Endothelial cell of umbilical vein (primary cell): Measurements from ENCODE around the gene TRIP13. TPM values are rescaled to one million over a fixed set of nuclear protein-coding genes. Genes with fewer than 3 reads are reported as not detected.
"Not testable (repeated sequence)": the region's sequence is repeated elsewhere in the genome, so short reads cannot be mapped to it uniquely, and the experiment has no call there.

Source experiments
- BruUV-seq: library from RNA; stranded (reverse); fragments of 400-500 nt; replicated peaks from 2 replicates; lab custom pipeline; 2021; lab: Mats Ljungman, UMichigan
- CTCF ChIA-PET: fragments of 300-600, 350-600 bp; sonication (Branson Sonifier 250); formaldehyde crosslinking; loops from one replicate; lab custom pipeline; 2021; ENCODE audit warnings: antibody characterized with exemption, inconsistent platforms; lab: Charles Lee
- POLR2A ChIA-PET: fragments of 300-600, 350-600 bp; sonication (Branson Sonifier 250); formaldehyde crosslinking; loops from one replicate; lab custom pipeline; 2021; ENCODE audit warnings: antibody characterized with exemption, inconsistent platforms; lab: Charles Lee
- DNase-seq: peaks from one replicate; pipeline ENCODE4 v3.0.0-alpha.2; 2011; ENCODE audit warnings: low read depth, low spot score
- FAIRE-seq: peaks from 2 replicates; lab custom pipeline; 2011; peaks lifted over from hg19 to GRCh38; lab: Jason Lieb, UNC
- H2AFZ ChIP-seq: 2 replicates; pipeline ENCODE4 v1.6.0; 2012; ENCODE audit warnings: low read depth, low read length, control low read depth, inconsistent platforms
- H3K27ac ChIP-seq: 2 replicates; pipeline ENCODE4 v1.5.1; 2011; ENCODE audit warnings: low read depth, mild to moderate bottlenecking, control low read depth, low read length, moderate library complexity; ENCODE audit not compliant: insufficient read depth
- H3K27me3 ChIP-seq, 2 experiments: 2 replicates each; pipeline versions ENCODE4 v1.6.0 to v1.6.1; 2011; ENCODE audit warnings: low read length in 2 of 2, mixed read lengths in 1 of 2; ENCODE audit not compliant: control insufficient read depth in 2 of 2, insufficient read depth in 2 of 2
- H3K36me3 ChIP-seq, 2 experiments: 2 replicates in 1 of 2; 3 replicates in 1 of 2; pipeline ENCODE4 v1.5.1; 2011; ENCODE audit warnings: low read length in 2 of 2, mild to moderate bottlenecking in 1 of 2, moderate library complexity in 1 of 2; ENCODE audit not compliant: control insufficient read depth in 2 of 2, insufficient read depth in 2 of 2; ENCODE audit errors: extremely low read depth in 1 of 2
- H3K4me1 ChIP-seq: 3 replicates; pipeline ENCODE4 v1.5.1; 2011; ENCODE audit warnings: mild to moderate bottlenecking, low read length; ENCODE audit not compliant: control insufficient read depth, insufficient read depth; ENCODE audit errors: extremely low read depth
- H3K4me2 ChIP-seq: 2 replicates; pipeline ENCODE4 v1.6.1; 2011; ENCODE audit warnings: low read length, control low read depth, mixed read lengths; ENCODE audit not compliant: insufficient read depth
- H3K4me3 ChIP-seq, 3 experiments: fragments of 200-600 bp in 1 of 3; sonication (generic), shearing (Covaris generic) in 1 of 3; replicated peaks in 1 of 3; 2 replicates each; pipeline ENCODE4 v1.5.1; 2011 to 2016; ENCODE audit warnings: control low read depth in 3 of 3, low read length in 3 of 3, mild to moderate bottlenecking in 2 of 3, inconsistent platforms in 1 of 3, low read depth in 1 of 3, moderate library complexity in 1 of 3; ENCODE audit not compliant: insufficient read depth in 1 of 3
- H3K79me2 ChIP-seq: 2 replicates; pipeline ENCODE4 v1.6.0; 2012; ENCODE audit warnings: low read length, inconsistent platforms; ENCODE audit not compliant: control insufficient read depth, insufficient read depth
- H3K9ac ChIP-seq: replicated peaks from 2 replicates; pipeline ENCODE3; 2011; ENCODE audit warnings: low read length, control low read depth; ENCODE audit not compliant: insufficient read depth; ENCODE audit errors: extremely low read depth
- H3K9me1 ChIP-seq: replicated peaks from 3 replicates; pipeline ENCODE4 v1.6.0; 2011; ENCODE audit warnings: mild to moderate bottlenecking, low read length; ENCODE audit not compliant: control insufficient read depth, insufficient read depth; ENCODE audit errors: extremely low read depth
- H3K9me3 ChIP-seq: replicated peaks from 2 replicates; pipeline ENCODE4 v1.5.1; 2012; ENCODE audit warnings: low read length, inconsistent platforms; ENCODE audit not compliant: control insufficient read depth, insufficient read depth
- H4K20me1 ChIP-seq: replicated peaks from 2 replicates; pipeline ENCODE3; 2011; ENCODE audit warnings: mild to moderate bottlenecking, low read length; ENCODE audit not compliant: control insufficient read depth, insufficient read depth; ENCODE audit errors: extremely low read depth
- EZH2 ChIP-seq: IDR thresholded peaks from 2 replicates; pipeline ENCODE4 v1.6.1; 2012; ENCODE audit warnings: borderline replicate concordance, low read depth, mild to moderate bottlenecking, moderate library complexity, low read length, inconsistent platforms; ENCODE audit not compliant: severe bottlenecking
- FOS ChIP-seq: IDR thresholded peaks from 2 replicates; pipeline ENCODE4 v1.6.1; 2011; ENCODE audit warnings: mild to moderate bottlenecking, low read length, moderate library complexity, borderline replicate concordance; ENCODE audit not compliant: insufficient read depth
- GATA2 ChIP-seq: IDR thresholded peaks from 2 replicates; pipeline ENCODE4 v1.7.0; 2011; ENCODE audit warnings: low read depth, mild to moderate bottlenecking, moderate library complexity, mixed read lengths, low read length; ENCODE audit not compliant: insufficient read length, insufficient read depth
- JUN ChIP-seq: IDR thresholded peaks from 2 replicates; pipeline ENCODE4 v1.6.1; 2011; ENCODE audit warnings: borderline replicate concordance, low read depth; ENCODE audit not compliant: insufficient read length, insufficient read depth
- MYC ChIP-seq: IDR thresholded peaks from one replicate; pipeline ENCODE4 v1.6.1; 2011; ENCODE audit warnings: mild to moderate bottlenecking, low read depth, low read length
- POLR2A ChIP-seq: IDR thresholded peaks from 2 replicates; pipeline ENCODE4 v1.6.1; 2012; ENCODE audit warnings: low read depth, mild to moderate bottlenecking, control low read depth, low read length
- POLR2AphosphoS5 ChIP-seq: IDR thresholded peaks from 2 replicates; pipeline ENCODE4 v1.6.1; 2012; ENCODE audit warnings: low read depth, mild to moderate bottlenecking, control low read depth, low read length, moderate library complexity; ENCODE audit not compliant: insufficient read depth
- dilution Hi-C: fragments of 300-500 bp; cut with MboI; formaldehyde crosslinking; loops from one replicate; pipeline ENCODE4 v1.15.0; 2019; ENCODE audit warnings: low sequenced_read_pairs; ENCODE audit not compliant: extremely low pct_ligation_motif_present
- intact Hi-C: fragments of 100-400 bp; cut with micrococcal nuclease; formaldehyde crosslinking; loops from one replicate; pipeline ENCODE4 v1.10.0; 2022
- polyA plus RNA-seq, 4 experiments: library from polyadenylated mRNA; depleted of rRNA in 3 of 4; stranded (reverse) in 3 of 4; unstranded in 1 of 4; fragments of >200 nt; gene quantifications; 2 replicates each; pipeline versions ENCODE4 v1.2.1 to v1.2.3, GENCODE V29; 2011 to 2012; ENCODE audit warnings: missing spikeins in 1 of 4
- total RNA-seq: library from RNA; stranded (reverse); gene quantifications from 2 replicates; pipeline ENCODE4 v1.2.3, GENCODE V29; 2021
- TF ChIP-seq, protein P1 (sequence below): IDR thresholded peaks from 2 replicates; pipeline ENCODE4 v1.6.1; 2011; ENCODE audit not compliant: insufficient read depth, insufficient read length
- TF ChIP-seq, protein P2 (sequence below), 2 donors: IDR thresholded peaks; 1 replicate in 1 of 2; 2 replicates in 1 of 2; pipeline ENCODE4 v1.5.1; 2011; ENCODE audit warnings: low read length in 2 of 2, mild to moderate bottlenecking in 2 of 2, moderate library complexity in 2 of 2, control low read depth in 1 of 2, inconsistent platforms in 1 of 2, low read depth in 1 of 2; ENCODE audit not compliant: insufficient read depth in 1 of 2; ENCODE audit errors: extremely low read depth in 1 of 2

Gene TRIP13
- total and polyA plus RNA-seq, 2 donors (not counting 3 experiments of a cell fraction or from before 2014, with no cell fraction given), result 17.4 to 39.0 TPM

DNA sequence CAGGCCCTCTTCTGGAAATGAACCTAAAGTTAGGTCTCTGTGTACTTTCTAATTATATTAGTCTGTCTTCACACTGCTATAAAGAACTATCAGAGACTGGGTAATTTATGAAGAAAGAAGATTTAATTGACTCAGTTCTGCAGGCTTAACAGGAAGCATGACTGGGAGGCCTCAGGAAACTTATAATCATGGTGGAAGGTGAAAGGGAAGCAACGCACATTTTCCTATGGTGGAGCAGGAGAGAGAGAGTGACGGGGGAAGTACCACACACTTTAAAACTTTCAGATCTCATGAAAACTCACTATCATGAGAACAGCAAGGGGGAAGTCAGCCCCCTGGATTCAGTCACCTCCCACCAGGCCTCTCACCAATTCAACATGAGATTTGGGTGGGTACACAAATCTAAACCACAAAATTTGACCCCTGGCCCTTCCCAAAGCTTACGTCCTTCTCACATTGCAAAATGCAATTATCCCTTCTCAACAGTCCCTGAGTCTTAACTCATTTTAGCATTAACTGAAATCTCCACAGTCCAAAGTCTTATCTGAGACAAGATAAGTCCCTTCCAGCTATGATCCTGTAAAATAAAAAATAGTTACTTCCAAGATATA is 40.7 kb downstream of the TRIP13 start:
- intact Hi-C loops, result no loop called here
- H4K20me1 ChIP-seq, result no peaks in the 10 kb centered on the region
- ChIA-PET CTCF (interaction anchor here (1.4 to 2.5 kb wide), 4 partner anchors 10 to 241 kb away, joined by 4 to 23 read pairs (median 11); no protein-coding TSS in a partner anchor), POLR2A (no interaction called here)
- no peaks in the 10 kb centered on the region for H3K27me3 ChIP-seq
- H3K27ac ChIP-seq, result no peak overlapping the region
- H3K36me3 ChIP-seq, result no peaks in the 10 kb centered on the region
- BruUV-seq, result no TSS peak
- TF ChIP-seq FOS, result no peak
- no peak for TF ChIP-seq MYC
- no peak for TF ChIP-seq POLR2A
- TF ChIP-seq POLR2AphosphoS5, result no peak
- TF ChIP-seq, protein P1, sequence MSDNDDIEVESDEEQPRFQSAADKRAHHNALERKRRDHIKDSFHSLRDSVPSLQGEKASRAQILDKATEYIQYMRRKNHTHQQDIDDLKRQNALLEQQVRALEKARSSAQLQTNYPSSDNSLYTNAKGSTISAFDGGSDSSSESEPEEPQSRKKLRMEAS, result no peak
- no peak for TF ChIP-seq GATA2
- TF ChIP-seq EZH2, result no peak
- no peak for TF ChIP-seq JUN
- TF ChIP-seq, protein P2, sequence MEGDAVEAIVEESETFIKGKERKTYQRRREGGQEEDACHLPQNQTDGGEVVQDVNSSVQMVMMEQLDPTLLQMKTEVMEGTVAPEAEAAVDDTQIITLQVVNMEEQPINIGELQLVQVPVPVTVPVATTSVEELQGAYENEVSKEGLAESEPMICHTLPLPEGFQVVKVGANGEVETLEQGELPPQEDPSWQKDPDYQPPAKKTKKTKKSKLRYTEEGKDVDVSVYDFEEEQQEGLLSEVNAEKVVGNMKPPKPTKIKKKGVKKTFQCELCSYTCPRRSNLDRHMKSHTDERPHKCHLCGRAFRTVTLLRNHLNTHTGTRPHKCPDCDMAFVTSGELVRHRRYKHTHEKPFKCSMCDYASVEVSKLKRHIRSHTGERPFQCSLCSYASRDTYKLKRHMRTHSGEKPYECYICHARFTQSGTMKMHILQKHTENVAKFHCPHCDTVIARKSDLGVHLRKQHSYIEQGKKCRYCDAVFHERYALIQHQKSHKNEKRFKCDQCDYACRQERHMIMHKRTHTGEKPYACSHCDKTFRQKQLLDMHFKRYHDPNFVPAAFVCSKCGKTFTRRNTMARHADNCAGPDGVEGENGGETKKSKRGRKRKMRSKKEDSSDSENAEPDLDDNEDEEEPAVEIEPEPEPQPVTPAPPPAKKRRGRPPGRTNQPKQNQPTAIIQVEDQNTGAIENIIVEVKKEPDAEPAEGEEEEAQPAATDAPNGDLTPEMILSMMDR (IDR thresholded peaks at IDR 0.05; ENCODE audit: extremely low read depth in 1 of 2, insufficient read depth in 1 of 2, low read depth in 1 of 2, low read length in 2 of 2), result no peak
- H3K9ac ChIP-seq, result no peak overlapping the region
- H3K9me1 ChIP-seq, result no peaks in the 10 kb centered on the region
- no peak overlapping the region for H3K4me3 ChIP-seq
- peak; percentile 33 for FAIRE-seq
- H3K9me3 ChIP-seq, result no peaks in the 10 kb centered on the region
- no peak overlapping the region for H2AFZ ChIP-seq
- dilution Hi-C loops, result no loop called here
- H3K4me1 ChIP-seq, result no peaks in the 10 kb centered on the region
- no peak for DNase-seq
- H3K79me2 ChIP-seq, result no peaks in the 10 kb centered on the region
- no peak overlapping the region for H3K4me2 ChIP-seq

DNA sequence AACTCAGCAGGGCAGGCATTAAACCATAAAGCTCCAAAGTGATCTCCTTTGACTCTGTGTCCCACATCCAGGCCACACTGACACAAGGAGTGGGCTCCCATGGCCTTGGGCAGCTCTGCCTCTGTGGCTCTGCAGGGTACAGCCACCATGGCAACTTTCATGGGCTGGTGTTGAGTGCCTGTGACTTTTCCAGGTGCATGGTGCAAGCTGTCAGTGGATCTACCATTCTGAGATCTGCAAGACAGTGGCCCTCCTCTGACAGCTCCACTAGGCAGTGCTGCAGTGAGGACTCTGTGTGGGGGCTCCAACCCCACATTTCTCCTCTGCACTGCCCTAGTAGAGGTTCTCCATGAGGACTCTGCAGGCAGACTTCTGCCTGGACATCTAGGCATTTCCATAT is 41.3 kb downstream of the TRIP13 start:
- H3K4me2 ChIP-seq, H3K79me2 ChIP-seq, H3K4me3 ChIP-seq, H3K36me3 ChIP-seq, H3K27me3 ChIP-seq, POLR2A ChIA-PET, FAIRE-seq, intact Hi-C loops, H2AFZ ChIP-seq, dilution Hi-C loops, H4K20me1 ChIP-seq, H3K4me1 ChIP-seq, H3K27ac ChIP-seq, DNase-seq, BruUV-seq, H3K9ac ChIP-seq, H3K9me1 ChIP-seq, H3K9me3 ChIP-seq: not testable (repeated sequence)
- CTCF ChIA-PET, result interaction anchor here (0.7 to 2.5 kb wide), 17 partner anchors 10 to 711 kb away, joined by 3 to 23 read pairs (median 5); no protein-coding TSS in a partner anchor
